GOT3 (cell line): ENCODE data around the gene CEP83.
"Not testable (repeated sequence)": the region's sequence is repeated elsewhere in the genome, so short reads cannot be mapped to it uniquely, and the experiment has no call there.

Experiments used
- DNase-seq: peaks from one replicate; lab custom pipeline; 2025; ENCODE audit warnings: mixed read lengths; lab: John Stamatoyannopoulos, UW

The CEP83 gene

DNA sequence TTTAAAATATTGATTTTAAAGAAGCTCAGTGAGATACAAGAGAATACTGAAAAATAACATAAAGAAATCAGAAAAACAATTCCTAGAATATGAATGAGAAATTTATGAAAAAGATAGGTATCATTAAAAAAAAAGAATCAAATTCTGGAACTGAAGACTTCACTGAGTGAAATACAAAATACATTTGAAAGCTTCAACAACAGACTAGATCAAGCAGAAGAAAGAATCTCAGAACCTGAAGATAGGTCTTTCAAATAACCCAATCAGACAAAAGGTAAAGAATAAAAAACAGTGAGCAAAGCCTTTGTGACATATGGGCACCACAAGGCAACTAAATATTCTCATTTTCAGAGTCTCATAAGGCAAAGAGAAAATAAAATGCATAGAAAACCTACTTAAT is 29.4 kb downstream of the CEP83 start:
- no peak for DNase-seq

- DNase-seq: no peak
Measured at GRCh38 chr12:94429633-94430032, 30.0 kb downstream of the CEP83 start.

DNA sequence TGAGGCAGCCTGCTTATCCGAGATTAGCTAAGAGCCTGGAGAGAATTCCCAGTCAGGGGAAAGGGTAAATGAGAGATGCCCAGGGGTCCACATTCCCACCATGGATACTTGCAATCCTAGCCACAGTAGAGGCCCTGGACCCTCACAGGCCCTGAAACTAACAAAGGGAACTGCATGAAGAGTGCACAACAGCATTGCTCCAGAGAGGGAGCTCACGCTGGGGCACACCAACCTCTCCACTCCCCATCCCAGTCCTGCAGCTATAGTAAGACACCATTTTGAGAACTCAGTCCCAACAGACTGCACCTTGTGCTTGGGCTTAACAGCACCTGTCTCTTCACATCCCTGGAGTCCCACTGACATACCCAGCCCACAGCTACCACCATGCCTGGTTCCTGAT is 30.5 kb downstream of the CEP83 start:
- no peak for DNase-seq

- no peak for DNase-seq
Measured at GRCh38 chr12:94427501-94428381, 31.9 kb downstream of the CEP83 start.

DNA sequence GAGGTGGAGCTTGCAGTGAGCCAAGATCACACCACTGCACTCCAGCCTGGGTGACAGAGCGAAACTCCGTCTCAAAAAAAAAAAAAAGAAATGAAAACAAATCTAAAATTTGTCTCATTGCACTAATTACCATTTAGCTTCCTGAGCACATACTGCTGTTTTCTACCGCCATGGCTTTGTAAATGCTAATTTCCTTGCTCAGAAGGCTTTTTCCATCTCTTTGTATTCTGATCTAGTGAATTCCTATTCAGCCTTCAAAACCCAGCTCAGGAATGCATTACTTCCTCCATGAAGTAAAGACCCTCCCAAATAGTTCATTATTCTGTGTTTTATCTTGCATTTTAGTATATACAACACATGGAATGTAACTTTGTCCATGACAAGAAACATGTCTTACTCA is 33.6 kb downstream of the CEP83 start:
- DNase-seq: no peak

- DNase-seq: not testable (repeated sequence)
Measured at GRCh38 chr12:94424830-94425229, 34.8 kb downstream of the CEP83 start.

- no peak for DNase-seq
Measured at GRCh38 chr12:94421868-94422740, 37.6 kb downstream of the CEP83 start.

DNA sequence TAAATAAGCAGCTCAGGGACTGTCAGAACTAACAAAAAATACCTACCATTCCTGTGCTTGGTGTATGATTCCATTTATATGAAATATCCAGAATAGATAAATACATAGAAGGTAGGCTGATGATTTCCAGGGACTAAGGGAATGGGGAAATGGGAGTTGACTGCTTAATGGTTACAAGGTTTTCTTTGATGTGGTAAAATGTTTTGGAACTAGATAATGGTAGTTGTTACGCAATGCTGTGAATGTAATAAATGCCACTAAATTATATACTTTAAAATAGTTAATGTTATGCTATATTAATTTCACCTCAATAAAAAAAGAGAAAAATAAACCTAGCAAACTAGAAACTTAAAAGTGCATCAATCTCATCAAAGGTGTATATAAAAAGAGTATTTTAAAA is 41.1 kb downstream of the CEP83 start:
- DNase-seq: no peak

- no peak for DNase-seq
Measured at GRCh38 chr12:94416613-94417012, 43.1 kb downstream of the CEP83 start.

GRCh38 chr12:94415066-94415465 is 44.6 kb downstream of the CEP83 start:
- DNase-seq: no peak

- DNase-seq: no peak
Measured at GRCh38 chr12:94405413-94406116, 54.1 kb downstream of the CEP83 start.

- DNase-seq: no peak
Measured at GRCh38 chr12:94404854-94405253, 54.8 kb downstream of the CEP83 start.

DNA sequence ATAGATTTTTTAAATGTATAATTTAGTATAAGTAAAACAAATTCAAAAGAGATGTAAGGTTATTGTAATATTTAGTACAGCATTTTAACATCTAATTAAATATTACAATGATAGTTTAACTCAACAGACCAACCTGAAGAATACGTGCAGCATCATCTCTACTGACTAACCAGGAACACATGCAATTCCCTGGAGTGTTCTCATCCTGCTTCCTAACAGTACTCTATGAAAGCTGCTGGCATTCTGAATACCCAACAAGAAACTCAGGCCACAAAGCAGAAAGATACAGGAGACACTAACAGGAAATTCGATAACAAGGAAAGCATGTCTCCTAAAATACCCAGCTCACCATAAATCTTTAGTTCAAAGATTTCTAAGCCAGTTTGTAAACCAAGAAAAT is 58.3 kb downstream of the CEP83 start:
- DNase-seq: no peak

- not testable (repeated sequence) for DNase-seq
Measured at GRCh38 chr12:94398685-94399084, 61.0 kb downstream of the CEP83 start.

GRCh38 chr12:94397401-94397800 is 62.3 kb downstream of the CEP83 start:
- no peak for DNase-seq

- not testable (repeated sequence) for DNase-seq
Measured at GRCh38 chr12:94396014-94396413, 63.7 kb downstream of the CEP83 start.

GRCh38 chr12:94390130-94390485 is 69.6 kb downstream of the CEP83 start:
- DNase-seq: no peak

- not testable (repeated sequence) for DNase-seq
Measured at GRCh38 chr12:94389482-94390129, 70.1 kb downstream of the CEP83 start.

- no peak for DNase-seq
Measured at GRCh38 chr12:94386422-94386821, 73.2 kb downstream of the CEP83 start.

GRCh38 chr12:94384030-94384429 is 75.6 kb downstream of the CEP83 start:
- DNase-seq: no peak

- no peak for DNase-seq
Measured at GRCh38 chr12:94380507-94380906, 79.2 kb downstream of the CEP83 start.
